ENCODE data around the gene COL18A1. TPM values are rescaled to one million over a fixed set of nuclear protein-coding genes. Genes with fewer than 3 reads are reported as not detected.
A peak's percentile ranks its signal among the peaks of the same experiment; 100 is the strongest.

Gene COL18A1
- total RNA-seq, 1 donor from 2014 or later: 52.6 TPM

- Histone ChIP-seq H3F3A (ENCODE audit: low read depth) (peaks cover 15% of the 10 kb centered on the region), H3K27ac (no peak overlapping the region), H3K4me1 (peaks cover 19% of the 10 kb centered on the region), H2AFZ (replicated peaks) (peak overlapping the region; percentile 72), H3K36me3 (no peaks in the 10 kb centered on the region), H3K9me3 (ENCODE audit: low read depth) (no peaks in the 10 kb centered on the region), H3K27me3 (no peaks in the 10 kb centered on the region), H4K20me1 (ENCODE audit: low read depth) (peaks cover 4% of the 10 kb centered on the region), H3K4me3 (no peak overlapping the region), H3K4me2 (no peak overlapping the region), H3K79me2 (ENCODE audit: low read depth) (no peaks in the 10 kb centered on the region), H3K9ac (no peak overlapping the region)
- Mint-ChIP-seq H3K9me3 (peaks cover 4% of the 10 kb centered on the region), H3K36me3 (no peaks in the 10 kb centered on the region), H3K4me3 (no peak overlapping the region), H3K27me3 (ENCODE audit: insufficient read depth, low read depth) (peaks cover 17% of the 10 kb centered on the region), H3K4me1 (peaks cover 29% of the 10 kb centered on the region), H3K27ac (no peak overlapping the region)
- TF ChIP-seq EZH2phosphoT487 (IDR thresholded peaks at IDR 0.05): no peak
- TF ChIP-seq, protein P1, sequence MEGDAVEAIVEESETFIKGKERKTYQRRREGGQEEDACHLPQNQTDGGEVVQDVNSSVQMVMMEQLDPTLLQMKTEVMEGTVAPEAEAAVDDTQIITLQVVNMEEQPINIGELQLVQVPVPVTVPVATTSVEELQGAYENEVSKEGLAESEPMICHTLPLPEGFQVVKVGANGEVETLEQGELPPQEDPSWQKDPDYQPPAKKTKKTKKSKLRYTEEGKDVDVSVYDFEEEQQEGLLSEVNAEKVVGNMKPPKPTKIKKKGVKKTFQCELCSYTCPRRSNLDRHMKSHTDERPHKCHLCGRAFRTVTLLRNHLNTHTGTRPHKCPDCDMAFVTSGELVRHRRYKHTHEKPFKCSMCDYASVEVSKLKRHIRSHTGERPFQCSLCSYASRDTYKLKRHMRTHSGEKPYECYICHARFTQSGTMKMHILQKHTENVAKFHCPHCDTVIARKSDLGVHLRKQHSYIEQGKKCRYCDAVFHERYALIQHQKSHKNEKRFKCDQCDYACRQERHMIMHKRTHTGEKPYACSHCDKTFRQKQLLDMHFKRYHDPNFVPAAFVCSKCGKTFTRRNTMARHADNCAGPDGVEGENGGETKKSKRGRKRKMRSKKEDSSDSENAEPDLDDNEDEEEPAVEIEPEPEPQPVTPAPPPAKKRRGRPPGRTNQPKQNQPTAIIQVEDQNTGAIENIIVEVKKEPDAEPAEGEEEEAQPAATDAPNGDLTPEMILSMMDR (IDR thresholded peaks at IDR 0.05): no peak
- no peak for TF ChIP-seq EZH2 (IDR thresholded peaks at IDR 0.05)
- no peak for DNase-seq (ENCODE audit: low spot score)
Measured at GRCh38 chr21:45383111-45383614, 21.8 kb upstream of the COL18A1 start.

- DNase-seq (ENCODE audit: low spot score): no peak
- peaks cover 17% of the 10 kb centered on the region for H3K27me3 Mint-ChIP-seq (ENCODE audit: insufficient read depth, low read depth)
Measured at GRCh38 chr21:45383615-45384201, 21.3 kb upstream of the COL18A1 start.

GRCh38 chr21:45384656-45385548 lies 20.1 kb upstream of the COL18A1 start:
- Histone ChIP-seq H2AFZ (replicated peaks) (no peak overlapping the region), H3K79me2 (ENCODE audit: low read depth) (no peaks in the 10 kb centered on the region), H4K20me1 (ENCODE audit: low read depth) (no peaks in the 10 kb centered on the region), H3K9ac (no peak overlapping the region), H3K27me3 (no peaks in the 10 kb centered on the region), H3K4me3 (no peak overlapping the region), H3F3A (ENCODE audit: low read depth) (peaks cover 8% of the 10 kb centered on the region), H3K4me2 (no peak overlapping the region), H3K4me1 (peaks cover 7% of the 10 kb centered on the region), H3K36me3 (no peaks in the 10 kb centered on the region), H3K9me3 (ENCODE audit: low read depth) (no peaks in the 10 kb centered on the region), H3K27ac (no peak overlapping the region)
- no peak for DNase-seq (ENCODE audit: low spot score)
- Mint-ChIP-seq H3K9me3 (peaks cover 4% of the 10 kb centered on the region), H3K4me1 (peaks cover 17% of the 10 kb centered on the region), H3K4me3 (peak overlapping the region; percentile 67), H3K27ac (peak overlapping the region; percentile 29), H3K27me3 (ENCODE audit: insufficient read depth, low read depth) (peaks cover 12% of the 10 kb centered on the region), H3K36me3 (no peaks in the 10 kb centered on the region)
- no peak for TF ChIP-seq EZH2phosphoT487 (IDR thresholded peaks at IDR 0.05)
- TF ChIP-seq EZH2 (IDR thresholded peaks at IDR 0.05): no peak
- TF ChIP-seq, protein P1 (IDR thresholded peaks at IDR 0.05): no peak

More at GRCh38 chr21:45383615-45384201, 21.3 kb upstream of the COL18A1 start:
- Histone ChIP-seq H3K9ac (no peak overlapping the region), H3K27me3 (no peaks in the 10 kb centered on the region), H3F3A (ENCODE audit: low read depth) (peaks cover 17% of the 10 kb centered on the region), H4K20me1 (ENCODE audit: low read depth) (peaks cover under 1% of the 10 kb centered on the region), H3K4me3 (no peak overlapping the region), H3K36me3 (no peaks in the 10 kb centered on the region), H3K4me2 (no peak overlapping the region), H3K9me3 (ENCODE audit: low read depth) (no peaks in the 10 kb centered on the region), H3K79me2 (ENCODE audit: low read depth) (no peaks in the 10 kb centered on the region), H3K4me1 (peaks cover 15% of the 10 kb centered on the region), H2AFZ (replicated peaks) (peak overlapping the region; percentile 72), H3K27ac (no peak overlapping the region)
- H3K9me3 Mint-ChIP-seq: peaks cover 4% of the 10 kb centered on the region
- TF ChIP-seq EZH2 (IDR thresholded peaks at IDR 0.05) (no peak), EZH2phosphoT487 (IDR thresholded peaks at IDR 0.05) (no peak)
- TF ChIP-seq, protein P1 (IDR thresholded peaks at IDR 0.05): no peak
- peaks cover 23% of the 10 kb centered on the region for H3K4me1 Mint-ChIP-seq
- no peaks in the 10 kb centered on the region for H3K36me3 Mint-ChIP-seq
- no peak overlapping the region for H3K27ac Mint-ChIP-seq
- H3K4me3 Mint-ChIP-seq: no peak overlapping the region
